Tibial artery (tissue), 4 donors: ENCODE results near the gene DOK5.

ENCODE experiments used
- DNase-seq, 2 donors: peaks; one replicate each; pipeline ENCODE4 v3.0.0-alpha.2; 2019
- H3K27ac ChIP-seq, 2 donors: fragments of 200-600 bp; sonication (generic) in 1 of 2; 1 replicate in 1 of 2; 2 replicates in 1 of 2; pipeline ENCODE4 v1.5.1; 2018 to 2019; ENCODE audit warnings: mild to moderate bottlenecking in 1 of 2
- H3K27me3 ChIP-seq, 2 donors: fragments of 200-600 bp; sonication (generic) in 1 of 2; one replicate each; pipeline versions ENCODE4 v1.5.1 to v1.6.0; 2016 to 2019
- H3K36me3 ChIP-seq, 3 donors: fragments of 200-600 bp; sonication (generic) in 2 of 3; one replicate each; pipeline ENCODE4 v1.5.1; 2016 to 2019; ENCODE audit warnings: mild to moderate bottlenecking in 2 of 3
- H3K4me1 ChIP-seq, 4 donors: fragments of 200-600 bp; sonication (generic) in 2 of 4; 1 replicate in 3 of 4; 2 replicates in 1 of 4; pipeline ENCODE4 v1.5.1; 2016 to 2019
- H3K4me3 ChIP-seq, 2 donors: fragments of 200-600 bp; sonication (generic) in 1 of 2; 1 replicate in 1 of 2; 2 replicates in 1 of 2; pipeline ENCODE4 v1.5.1; 2018 to 2019; ENCODE audit warnings: mild to moderate bottlenecking in 2 of 2
- H3K9me3 ChIP-seq, 3 donors: fragments of 200-600 bp; sonication (generic) in 1 of 3; one replicate each; pipeline ENCODE4 v1.5.1; 2016 to 2019
- intact Hi-C: fragments of 100-400 bp; cut with DNase I; formaldehyde crosslinking; loops from one replicate; pipeline ENCODE4 v1.15.0; 2023; ENCODE audit warnings: low total_unique reads
- TF ChIP-seq, protein P1 (sequence below), 2 experiments: fragments of 200-600 bp in 1 of 2; fragments of 450-650 bp in 1 of 2; IDR thresholded peaks; one replicate each; pipeline ENCODE4 v1.5.1; 2017 to 2019; ENCODE audit warnings: antibody characterized with exemption in 2 of 2, mild to moderate bottlenecking in 1 of 2, moderate library complexity in 1 of 2

DOK5 gene

DNA sequence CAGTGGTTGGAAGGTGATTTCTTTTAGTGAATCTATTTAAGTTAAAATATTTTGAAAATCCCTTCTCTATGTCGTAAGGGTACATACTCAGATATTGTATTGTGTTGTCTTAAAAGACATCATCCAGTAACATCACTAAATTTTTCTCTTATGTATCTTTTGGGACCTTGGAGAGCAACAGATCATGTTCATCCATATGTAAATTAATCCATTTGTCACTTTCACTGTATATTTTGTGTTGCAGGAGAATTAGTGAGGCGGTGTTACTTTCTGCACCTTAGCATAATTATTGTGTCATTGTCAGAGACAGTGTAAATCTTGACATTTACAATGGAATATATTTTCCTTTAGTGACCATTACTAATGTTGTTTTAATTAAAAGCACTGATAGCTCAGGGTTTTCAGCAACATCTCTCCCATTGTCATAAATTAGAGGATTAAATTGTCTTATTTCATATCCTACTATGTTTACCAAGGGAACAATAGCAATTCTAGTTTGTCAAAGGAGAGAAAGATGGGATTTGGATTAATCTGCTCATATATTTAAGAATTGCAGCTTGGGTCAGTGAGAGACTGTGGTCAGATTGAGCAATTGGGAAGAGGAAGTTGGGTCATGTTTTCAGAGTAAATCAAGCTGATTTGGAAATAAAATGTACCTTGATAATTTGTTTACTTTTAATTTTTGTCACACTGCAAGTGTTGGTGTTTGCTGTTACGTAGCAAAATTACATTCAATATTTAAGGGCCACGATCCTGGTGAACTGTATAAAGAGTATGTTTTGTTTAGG, 22.7 kb downstream of the DOK5 start:
- H3K4me1 ChIP-seq: no peaks in the 10 kb centered on the region
- H3K36me3 ChIP-seq: no peaks in the 10 kb centered on the region
- TF ChIP-seq, protein P1, sequence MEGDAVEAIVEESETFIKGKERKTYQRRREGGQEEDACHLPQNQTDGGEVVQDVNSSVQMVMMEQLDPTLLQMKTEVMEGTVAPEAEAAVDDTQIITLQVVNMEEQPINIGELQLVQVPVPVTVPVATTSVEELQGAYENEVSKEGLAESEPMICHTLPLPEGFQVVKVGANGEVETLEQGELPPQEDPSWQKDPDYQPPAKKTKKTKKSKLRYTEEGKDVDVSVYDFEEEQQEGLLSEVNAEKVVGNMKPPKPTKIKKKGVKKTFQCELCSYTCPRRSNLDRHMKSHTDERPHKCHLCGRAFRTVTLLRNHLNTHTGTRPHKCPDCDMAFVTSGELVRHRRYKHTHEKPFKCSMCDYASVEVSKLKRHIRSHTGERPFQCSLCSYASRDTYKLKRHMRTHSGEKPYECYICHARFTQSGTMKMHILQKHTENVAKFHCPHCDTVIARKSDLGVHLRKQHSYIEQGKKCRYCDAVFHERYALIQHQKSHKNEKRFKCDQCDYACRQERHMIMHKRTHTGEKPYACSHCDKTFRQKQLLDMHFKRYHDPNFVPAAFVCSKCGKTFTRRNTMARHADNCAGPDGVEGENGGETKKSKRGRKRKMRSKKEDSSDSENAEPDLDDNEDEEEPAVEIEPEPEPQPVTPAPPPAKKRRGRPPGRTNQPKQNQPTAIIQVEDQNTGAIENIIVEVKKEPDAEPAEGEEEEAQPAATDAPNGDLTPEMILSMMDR (IDR thresholded peaks at IDR 0.05): no peak
- intact Hi-C loops: no loop called here
- no peaks in the 10 kb centered on the region for H3K9me3 ChIP-seq
- no peaks in the 10 kb centered on the region for H3K27me3 ChIP-seq
- no peak overlapping the region for H3K4me3 ChIP-seq
- DNase-seq: no peak
- no peak overlapping the region for H3K27ac ChIP-seq

DNA sequence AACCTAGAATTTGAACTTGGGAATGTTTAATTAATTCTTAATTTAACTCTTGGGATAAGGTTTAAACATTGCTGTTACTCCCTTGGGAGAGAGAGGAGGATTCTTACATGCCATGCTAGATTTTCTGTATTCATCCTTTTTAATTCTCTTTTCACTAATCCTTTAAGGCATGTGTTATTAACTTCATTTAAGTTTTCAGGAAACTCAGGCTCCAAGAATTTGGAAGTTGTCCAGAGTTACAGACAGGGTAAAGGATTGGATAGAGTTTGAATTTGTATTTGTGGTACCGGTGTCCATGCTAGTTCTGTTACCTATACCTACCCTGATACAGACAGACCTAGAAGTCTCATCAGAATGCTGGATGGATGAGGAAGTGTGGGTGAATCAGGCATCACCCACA, 23.7 kb downstream of the DOK5 start:
- TF ChIP-seq, protein P1 (IDR thresholded peaks at IDR 0.05): no peak
- intact Hi-C loops: no loop called here
- Histone ChIP-seq H3K4me1 (no peaks in the 10 kb centered on the region), H3K9me3 (no peaks in the 10 kb centered on the region), H3K36me3 (no peaks in the 10 kb centered on the region), H3K27ac (no peak overlapping the region), H3K4me3 (no peak overlapping the region), H3K27me3 (no peaks in the 10 kb centered on the region)
- DNase-seq: no peak

DNA sequence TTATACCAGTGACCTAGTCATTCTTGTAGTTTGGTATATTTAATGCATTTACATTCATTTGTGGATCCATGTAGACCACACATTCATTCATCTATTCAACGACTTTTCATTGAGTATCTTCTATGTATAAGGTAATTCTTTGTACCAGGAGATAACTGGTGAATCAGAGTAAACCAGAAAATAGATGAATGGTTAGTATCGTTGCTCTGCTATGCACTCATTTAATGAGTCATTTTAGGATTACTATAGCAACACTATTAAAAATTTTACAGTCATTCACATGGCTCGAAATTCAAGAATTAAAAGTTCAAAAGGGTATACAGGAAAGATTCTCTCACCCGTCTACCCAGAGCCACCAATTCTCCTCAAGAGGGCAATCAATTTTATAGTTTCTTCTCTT, 26.8 kb downstream of the DOK5 start:
- no peak overlapping the region for H3K4me3 ChIP-seq
- TF ChIP-seq, protein P1 (IDR thresholded peaks at IDR 0.05): no peak
- DNase-seq: no peak
- H3K27ac ChIP-seq: no peak overlapping the region
- intact Hi-C loops: no loop called here
- H3K36me3 ChIP-seq: no peaks in the 10 kb centered on the region
- H3K27me3 ChIP-seq: no peaks in the 10 kb centered on the region
- H3K4me1 ChIP-seq: no peaks in the 10 kb centered on the region
- H3K9me3 ChIP-seq: no peaks in the 10 kb centered on the region

DNA sequence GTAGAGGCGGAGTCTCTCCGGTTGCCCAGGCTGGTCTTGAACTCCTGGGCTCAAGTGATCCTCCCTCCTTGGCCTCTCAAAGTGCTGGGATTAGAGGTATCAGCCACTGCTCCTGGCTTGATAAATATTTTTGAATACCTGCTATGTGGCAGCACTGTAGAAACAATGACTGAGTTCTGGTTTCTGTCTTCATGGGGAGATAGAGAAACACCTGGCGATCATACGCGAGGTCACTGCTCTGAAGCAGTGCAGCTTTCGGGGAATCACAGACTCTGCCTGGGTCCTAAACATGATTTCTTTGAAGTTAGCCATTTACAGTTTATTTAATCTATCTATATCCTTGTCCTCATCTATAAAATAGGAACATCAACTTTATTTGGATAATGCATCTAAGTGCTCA, 31.2 kb downstream of the DOK5 start:
- no peak overlapping the region for H3K4me3 ChIP-seq
- DNase-seq: no peak
- H3K9me3 ChIP-seq: no peaks in the 10 kb centered on the region
- H3K27ac ChIP-seq: no peak overlapping the region
- H3K36me3 ChIP-seq: no peaks in the 10 kb centered on the region
- TF ChIP-seq, protein P1 (IDR thresholded peaks at IDR 0.05): no peak
- no peaks in the 10 kb centered on the region for H3K27me3 ChIP-seq
- H3K4me1 ChIP-seq: no peaks in the 10 kb centered on the region
- intact Hi-C loops: no loop called here

DNA sequence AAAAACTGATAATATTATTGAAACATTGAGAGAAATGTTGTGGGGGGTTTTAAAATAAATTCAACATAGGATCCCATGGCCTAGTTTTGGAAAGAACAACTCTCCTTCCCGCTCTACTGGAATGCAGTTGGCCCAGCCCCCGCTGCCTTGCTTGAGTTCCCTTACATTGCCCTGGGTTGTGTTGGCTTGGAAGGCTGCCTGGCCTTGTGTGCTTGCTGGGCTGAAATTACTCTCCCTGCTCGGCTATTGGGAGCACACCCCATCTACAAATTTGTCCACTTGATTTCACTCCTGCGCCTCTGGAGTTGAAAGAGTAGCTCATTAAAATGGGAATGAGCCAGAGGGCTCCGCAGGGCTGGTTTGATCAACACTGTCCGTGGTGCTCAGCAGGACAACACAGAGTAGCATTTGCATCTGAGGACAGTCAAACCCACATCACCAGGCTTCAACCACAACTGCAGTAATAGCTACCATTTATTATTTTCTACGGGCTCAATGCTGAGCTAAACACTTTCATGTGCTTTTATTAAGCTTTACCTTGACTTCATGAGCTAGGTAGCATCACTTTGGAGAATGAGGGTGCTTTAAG, 35.2 kb downstream of the DOK5 start:
- Histone ChIP-seq H3K27ac (no peak overlapping the region), H3K4me3 (no peak overlapping the region), H3K27me3 (no peaks in the 10 kb centered on the region), H3K4me1 (no peaks in the 10 kb centered on the region), H3K36me3 (no peaks in the 10 kb centered on the region), H3K9me3 (no peaks in the 10 kb centered on the region)
- no peak for DNase-seq
- intact Hi-C loops: no loop called here
- TF ChIP-seq, protein P1 (IDR thresholded peaks at IDR 0.05): no peak
